ENCODE results near the gene ALKAL2.

DNA sequence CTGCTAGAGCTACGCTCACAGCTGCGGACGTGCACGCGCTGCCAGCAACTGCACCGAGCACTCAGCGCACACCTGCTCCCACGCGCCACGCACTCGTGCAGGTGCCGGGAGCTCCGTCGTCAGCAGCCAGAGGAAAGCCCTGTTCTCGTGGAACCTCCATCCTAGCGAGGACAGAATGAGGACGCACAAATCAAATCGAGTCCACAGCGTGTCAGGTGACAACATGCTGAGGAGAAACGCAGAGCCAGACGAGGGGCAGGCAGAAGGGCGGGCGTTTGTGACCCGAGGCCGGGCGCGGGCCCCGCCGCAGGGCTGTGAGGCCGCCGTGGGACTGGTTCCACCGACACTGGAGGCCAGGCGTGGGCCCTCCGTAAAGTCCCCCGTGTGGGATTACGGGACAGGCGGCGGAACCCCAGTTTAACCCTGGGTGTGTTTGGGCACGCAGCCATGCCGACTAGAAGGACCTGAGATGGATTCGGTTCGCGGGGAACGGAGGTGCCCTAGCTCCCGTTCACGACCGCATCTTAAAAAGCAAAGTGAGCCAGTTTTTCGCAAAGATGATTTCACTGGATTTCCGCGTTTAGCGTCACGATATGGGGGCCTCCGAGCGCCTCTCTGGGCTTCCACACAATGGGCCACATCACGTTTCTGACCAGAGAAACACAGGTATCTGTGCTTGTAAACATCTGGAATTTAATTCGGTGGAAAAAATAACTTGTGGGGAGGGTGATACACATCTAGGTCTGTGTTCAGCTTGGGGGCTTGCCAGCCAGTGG, 26.9 kb upstream of the ALKAL2 start:
- TF ChIP-seq, protein P1, sequence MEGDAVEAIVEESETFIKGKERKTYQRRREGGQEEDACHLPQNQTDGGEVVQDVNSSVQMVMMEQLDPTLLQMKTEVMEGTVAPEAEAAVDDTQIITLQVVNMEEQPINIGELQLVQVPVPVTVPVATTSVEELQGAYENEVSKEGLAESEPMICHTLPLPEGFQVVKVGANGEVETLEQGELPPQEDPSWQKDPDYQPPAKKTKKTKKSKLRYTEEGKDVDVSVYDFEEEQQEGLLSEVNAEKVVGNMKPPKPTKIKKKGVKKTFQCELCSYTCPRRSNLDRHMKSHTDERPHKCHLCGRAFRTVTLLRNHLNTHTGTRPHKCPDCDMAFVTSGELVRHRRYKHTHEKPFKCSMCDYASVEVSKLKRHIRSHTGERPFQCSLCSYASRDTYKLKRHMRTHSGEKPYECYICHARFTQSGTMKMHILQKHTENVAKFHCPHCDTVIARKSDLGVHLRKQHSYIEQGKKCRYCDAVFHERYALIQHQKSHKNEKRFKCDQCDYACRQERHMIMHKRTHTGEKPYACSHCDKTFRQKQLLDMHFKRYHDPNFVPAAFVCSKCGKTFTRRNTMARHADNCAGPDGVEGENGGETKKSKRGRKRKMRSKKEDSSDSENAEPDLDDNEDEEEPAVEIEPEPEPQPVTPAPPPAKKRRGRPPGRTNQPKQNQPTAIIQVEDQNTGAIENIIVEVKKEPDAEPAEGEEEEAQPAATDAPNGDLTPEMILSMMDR (IDR thresholded peaks at IDR 0.05; ENCODE audit: low read length): no peak
- no peak for TF ChIP-seq EZH2 (IDR thresholded peaks at IDR 0.05; ENCODE audit: borderline replicate concordance, low read length)

Data from OCI-LY1 (cell line).